Natural killer cell (primary cell): ENCODE results near the gene TRPM5. TPM values are rescaled to one million over a fixed set of nuclear protein-coding genes. Genes with fewer than 3 reads are reported as not detected.

Experiments
- ATAC-seq, 3 donors: fragments of 150-1000 bp in 2 of 3; fragments of 200-7000 bp in 1 of 3; cut with Tn5 transposase; 1 replicate in 1 of 3; 2 replicates in 2 of 3; pipeline ENCODE4 v1.10.0; 2021; ENCODE audit warnings: mild to moderate bottlenecking in 2 of 3, moderate library complexity in 2 of 3
- DNase-seq, 2 donors: peaks; one replicate each; pipeline versions ENCODE4 v3.0.0 to v3.0.0-alpha.2; 2013 to 2021; ENCODE audit warnings: mixed read lengths in 1 of 2
- H3K27ac ChIP-seq: one replicate; pipeline ENCODE4 v1.5.1; 2013; ENCODE audit warnings: mild to moderate bottlenecking, low read length
- H3K27me3 ChIP-seq: one replicate; pipeline ENCODE4 v1.6.1; 2013; ENCODE audit warnings: low read length; ENCODE audit not compliant: control insufficient read depth, insufficient read depth
- H3K36me3 ChIP-seq: one replicate; pipeline ENCODE4 v1.6.1; 2013; ENCODE audit warnings: low read length; ENCODE audit not compliant: control insufficient read depth, insufficient read depth
- H3K4me1 ChIP-seq: one replicate; pipeline ENCODE4 v1.6.1; 2013; ENCODE audit warnings: low read length; ENCODE audit not compliant: control insufficient read depth, insufficient read depth
- H3K4me3 ChIP-seq: one replicate; pipeline ENCODE4 v1.5.1; 2013; ENCODE audit warnings: low read length
- H3K9me3 ChIP-seq: one replicate; pipeline ENCODE4 v1.6.1; 2013; ENCODE audit warnings: low read length; ENCODE audit not compliant: control insufficient read depth, insufficient read depth
- H3K27ac Mint-ChIP-seq, 2 donors: one replicate each; pipeline ENCODE4 v1.8.0; 2022; ENCODE audit warnings: mild to moderate bottlenecking in 2 of 2, mixed read lengths in 2 of 2, moderate library complexity in 1 of 2
- H3K27me3 Mint-ChIP-seq, 2 donors: one replicate each; pipeline ENCODE4 v1.8.0; 2022; ENCODE audit warnings: low read depth in 2 of 2, mixed read lengths in 2 of 2
- H3K36me3 Mint-ChIP-seq: one replicate; pipeline ENCODE4 v1.8.0; 2022; ENCODE audit warnings: mixed read lengths
- H3K4me1 Mint-ChIP-seq, 2 donors: one replicate each; pipeline ENCODE4 v1.8.0; 2022; ENCODE audit warnings: mixed read lengths in 2 of 2
- H3K4me3 Mint-ChIP-seq: one replicate; pipeline ENCODE4 v1.8.0; 2022; ENCODE audit warnings: mild to moderate bottlenecking, moderate library complexity, mixed read lengths
- H3K9me3 Mint-ChIP-seq, 2 donors: one replicate each; pipeline ENCODE4 v1.8.0; 2022; ENCODE audit warnings: mixed read lengths in 2 of 2
- WGBS: methylation state at CpG from one replicate; pipeline ENCODE4 v1.1.7; 2013; ENCODE audit warnings: missing lambda C conversion rate; ENCODE audit not compliant: insufficient coverage; 5-methylcytosine and 5-hydroxymethylcytosine counted together
- intact Hi-C: fragments of 100-400 bp; cut with micrococcal nuclease; formaldehyde crosslinking; loops from one replicate; pipeline ENCODE4 v1.14.2; 2022
- total RNA-seq, 4 donors: library from RNA; stranded (reverse); fragments of 120-200 nt in 1 of 4; gene quantifications; one replicate each; pipeline versions ENCODE4 v1.2.3 to v1.2.4, GENCODE V29; 2013 to 2022
- TF ChIP-seq, protein P1 (sequence below): fragments of 200-600 bp; IDR thresholded peaks from one replicate; pipeline ENCODE4 v1.8.0; 2022; ENCODE audit warnings: antibody characterized with exemption

TRPM5 gene
- total RNA-seq, 3 donors from 2014 or later (not counting 1 experiment from before 2014, with no cell fraction given): not detected

DNA sequence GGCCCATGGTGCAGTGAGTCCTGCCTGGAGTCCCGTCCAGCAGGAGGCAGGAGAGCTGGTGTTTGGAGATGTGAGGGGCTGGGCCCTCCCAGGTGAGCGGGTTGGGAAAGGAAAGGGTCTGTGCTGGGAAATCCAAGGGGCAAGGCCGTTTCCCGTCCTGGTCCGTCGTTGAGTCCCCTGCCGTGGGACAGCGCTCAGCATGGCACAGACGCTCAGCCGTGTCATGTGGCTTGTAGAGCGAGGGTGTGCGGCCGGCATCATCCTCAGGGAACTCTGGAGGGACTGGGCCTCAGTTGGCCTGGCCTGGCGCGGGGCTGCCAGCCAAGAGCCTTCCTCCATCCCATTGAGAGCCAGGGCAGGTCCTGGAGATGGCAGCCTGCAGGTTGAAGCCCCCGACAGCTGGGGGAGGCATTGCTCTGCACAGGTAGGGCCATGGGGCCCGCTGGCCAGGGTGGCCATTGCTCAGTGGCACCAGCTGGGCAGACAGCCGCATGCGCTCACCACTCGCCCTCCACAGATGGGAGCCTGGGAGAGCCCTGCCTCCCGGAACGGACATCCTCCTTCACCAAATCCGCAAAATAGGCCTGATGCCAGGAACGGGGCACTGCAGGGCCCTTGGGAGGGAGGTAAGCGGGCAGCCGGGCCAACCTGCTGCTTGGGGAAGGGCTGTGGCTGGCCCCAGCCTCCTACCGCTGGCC lies 29.2 kb upstream of the TRPM5 start:
- TF ChIP-seq, protein P1, sequence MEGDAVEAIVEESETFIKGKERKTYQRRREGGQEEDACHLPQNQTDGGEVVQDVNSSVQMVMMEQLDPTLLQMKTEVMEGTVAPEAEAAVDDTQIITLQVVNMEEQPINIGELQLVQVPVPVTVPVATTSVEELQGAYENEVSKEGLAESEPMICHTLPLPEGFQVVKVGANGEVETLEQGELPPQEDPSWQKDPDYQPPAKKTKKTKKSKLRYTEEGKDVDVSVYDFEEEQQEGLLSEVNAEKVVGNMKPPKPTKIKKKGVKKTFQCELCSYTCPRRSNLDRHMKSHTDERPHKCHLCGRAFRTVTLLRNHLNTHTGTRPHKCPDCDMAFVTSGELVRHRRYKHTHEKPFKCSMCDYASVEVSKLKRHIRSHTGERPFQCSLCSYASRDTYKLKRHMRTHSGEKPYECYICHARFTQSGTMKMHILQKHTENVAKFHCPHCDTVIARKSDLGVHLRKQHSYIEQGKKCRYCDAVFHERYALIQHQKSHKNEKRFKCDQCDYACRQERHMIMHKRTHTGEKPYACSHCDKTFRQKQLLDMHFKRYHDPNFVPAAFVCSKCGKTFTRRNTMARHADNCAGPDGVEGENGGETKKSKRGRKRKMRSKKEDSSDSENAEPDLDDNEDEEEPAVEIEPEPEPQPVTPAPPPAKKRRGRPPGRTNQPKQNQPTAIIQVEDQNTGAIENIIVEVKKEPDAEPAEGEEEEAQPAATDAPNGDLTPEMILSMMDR: no peak
- Mint-ChIP-seq H3K36me3 (no peaks in the 10 kb centered on the region), H3K27me3 (peaks cover 48 to 60% of the 10 kb centered on the region in 2 donors), H3K27ac (no peak overlapping the region), H3K4me1 (peaks cover 0 to 9% of the 10 kb centered on the region in 2 donors), H3K9me3 (no peaks in the 10 kb centered on the region), H3K4me3 (no peak overlapping the region)
- H3K27me3 ChIP-seq: no peaks in the 10 kb centered on the region
- H3K4me1 ChIP-seq: peaks cover under 1% of the 10 kb centered on the region
- WGBS: 94% methylated on average over 27 of the region's 27 CpGs
- no peak overlapping the region for H3K27ac ChIP-seq
- ATAC-seq: no peak
- intact Hi-C loops: no loop called here
- H3K36me3 ChIP-seq: no peaks in the 10 kb centered on the region
- no peak overlapping the region for H3K4me3 ChIP-seq
- no peaks in the 10 kb centered on the region for H3K9me3 ChIP-seq
- no peak for DNase-seq

DNA sequence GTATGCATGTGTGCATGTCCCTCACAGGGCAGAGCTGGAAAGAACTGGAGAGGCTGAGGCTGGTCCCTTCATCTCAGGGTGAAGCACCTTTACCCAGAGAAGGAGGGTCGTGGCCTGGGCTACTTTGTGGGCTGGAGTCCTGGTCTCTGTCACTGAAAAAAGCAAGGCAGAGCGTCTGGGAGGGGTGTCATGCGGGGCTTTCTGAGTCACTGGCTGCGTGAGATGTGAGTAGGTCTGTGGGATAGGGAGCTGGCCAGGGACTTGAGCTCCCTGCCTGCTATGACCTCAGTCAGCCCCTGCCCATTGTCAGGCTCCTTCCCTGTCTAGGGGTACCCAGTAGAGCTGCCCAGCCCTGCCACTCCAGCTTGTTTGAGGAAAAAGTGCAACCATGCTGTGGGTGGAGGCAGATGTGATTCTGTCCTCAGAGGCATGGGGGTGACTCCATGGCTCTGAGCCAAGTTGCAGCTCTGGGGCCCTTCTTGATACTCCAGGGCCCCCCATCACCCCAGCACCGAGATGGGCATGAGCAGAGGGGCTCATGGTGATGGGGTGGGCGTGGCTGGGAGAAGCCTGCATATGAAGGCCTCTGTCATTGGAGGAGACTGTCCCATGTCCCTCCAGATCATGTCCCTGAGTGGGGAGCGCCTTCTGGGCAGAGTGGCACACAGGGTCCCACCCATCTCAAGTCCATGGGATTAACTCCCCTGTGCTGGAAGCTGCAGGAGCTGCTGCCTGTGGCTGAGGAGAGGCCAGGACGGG lies 28.3 kb upstream of the TRPM5 start:
- Histone ChIP-seq H3K9me3 (no peaks in the 10 kb centered on the region), H3K36me3 (no peaks in the 10 kb centered on the region), H3K27me3 (no peaks in the 10 kb centered on the region), H3K27ac (no peak overlapping the region), H3K4me3 (no peak overlapping the region), H3K4me1 (peaks cover 10% of the 10 kb centered on the region)
- Mint-ChIP-seq H3K27me3 (peaks cover 41 to 54% of the 10 kb centered on the region in 2 donors), H3K9me3 (no peaks in the 10 kb centered on the region), H3K36me3 (no peaks in the 10 kb centered on the region), H3K27ac (no peak overlapping the region), H3K4me1 (peaks cover 3 to 14% of the 10 kb centered on the region in 2 donors), H3K4me3 (no peak overlapping the region)
- DNase-seq: no peak
- ATAC-seq: no peak
- WGBS: 83% methylated on average over 8 of the region's 8 CpGs
- intact Hi-C loops: no loop called here
- TF ChIP-seq, protein P1: no peak

DNA sequence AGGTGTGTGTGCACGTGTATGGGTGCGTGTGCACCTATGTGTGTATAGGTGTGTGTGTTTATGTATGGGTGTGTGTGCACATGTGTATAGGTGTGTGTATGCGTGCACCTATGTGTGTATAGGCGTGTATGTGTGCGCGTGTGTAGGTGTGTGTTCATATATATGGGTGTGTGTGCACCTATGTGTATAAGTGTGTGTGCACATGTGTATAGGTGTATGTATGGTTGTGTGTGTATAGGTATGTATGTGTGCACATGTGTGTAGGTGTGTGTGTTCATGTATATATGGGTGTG lies 27.4 kb upstream of the TRPM5 start:
- ATAC-seq: no peak
- H3K4me3 ChIP-seq: no peak overlapping the region
- H3K27ac ChIP-seq: no peak overlapping the region
- peaks cover 18% of the 10 kb centered on the region for H3K4me1 ChIP-seq
- Mint-ChIP-seq H3K9me3 (no peaks in the 10 kb centered on the region), H3K27me3 (peaks cover 39 to 45% of the 10 kb centered on the region in 2 donors), H3K27ac (no peak overlapping the region), H3K4me3 (no peak overlapping the region), H3K4me1 (peaks cover 9 to 23% of the 10 kb centered on the region in 2 donors), H3K36me3 (no peaks in the 10 kb centered on the region)
- peaks cover 1% of the 10 kb centered on the region for H3K27me3 ChIP-seq
- intact Hi-C loops: no loop called here
- WGBS: 98% methylated on average over 6 of the region's 6 CpGs
- H3K9me3 ChIP-seq: no peaks in the 10 kb centered on the region
- TF ChIP-seq, protein P1: no peak
- no peak for DNase-seq
- no peaks in the 10 kb centered on the region for H3K36me3 ChIP-seq
